Measurements from ENCODE around the gene LGMN.

The LGMN gene

DNA sequence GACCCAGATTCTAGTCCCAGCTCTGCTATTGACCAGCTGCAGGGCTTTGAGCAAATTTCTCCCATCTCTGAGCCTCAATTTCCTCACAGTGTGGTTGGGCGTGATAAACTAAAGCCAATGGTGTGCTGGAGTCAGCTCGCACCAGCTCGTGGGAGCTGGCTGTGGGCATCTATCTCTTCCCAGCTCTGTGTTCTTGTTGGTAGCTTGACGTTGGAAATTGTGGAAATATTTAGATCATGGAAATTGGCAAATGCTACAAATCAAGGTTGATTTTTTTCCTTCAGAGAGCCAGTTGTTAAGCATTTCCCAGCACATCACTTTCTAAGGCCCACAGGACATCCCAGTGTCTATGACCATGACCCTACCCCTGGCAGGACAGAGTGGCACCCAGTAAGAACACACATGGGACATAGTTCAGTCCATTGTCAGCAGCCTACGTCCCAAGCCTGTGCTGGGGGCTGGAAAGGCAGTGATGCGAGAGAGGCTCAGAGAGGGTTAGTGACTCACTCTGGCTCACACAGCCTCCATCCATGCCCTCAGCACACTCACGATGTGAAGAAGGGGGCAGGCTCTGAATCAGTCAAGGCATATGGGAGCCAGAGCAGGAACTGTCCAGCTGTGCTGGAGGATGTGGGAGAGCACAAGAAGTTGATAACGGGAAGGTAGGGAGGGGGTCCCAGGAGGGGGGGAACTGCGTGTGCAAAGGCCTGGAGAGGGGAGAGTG lies 77.6 kb downstream of the LGMN start:
- TF ChIP-seq, protein P1, sequence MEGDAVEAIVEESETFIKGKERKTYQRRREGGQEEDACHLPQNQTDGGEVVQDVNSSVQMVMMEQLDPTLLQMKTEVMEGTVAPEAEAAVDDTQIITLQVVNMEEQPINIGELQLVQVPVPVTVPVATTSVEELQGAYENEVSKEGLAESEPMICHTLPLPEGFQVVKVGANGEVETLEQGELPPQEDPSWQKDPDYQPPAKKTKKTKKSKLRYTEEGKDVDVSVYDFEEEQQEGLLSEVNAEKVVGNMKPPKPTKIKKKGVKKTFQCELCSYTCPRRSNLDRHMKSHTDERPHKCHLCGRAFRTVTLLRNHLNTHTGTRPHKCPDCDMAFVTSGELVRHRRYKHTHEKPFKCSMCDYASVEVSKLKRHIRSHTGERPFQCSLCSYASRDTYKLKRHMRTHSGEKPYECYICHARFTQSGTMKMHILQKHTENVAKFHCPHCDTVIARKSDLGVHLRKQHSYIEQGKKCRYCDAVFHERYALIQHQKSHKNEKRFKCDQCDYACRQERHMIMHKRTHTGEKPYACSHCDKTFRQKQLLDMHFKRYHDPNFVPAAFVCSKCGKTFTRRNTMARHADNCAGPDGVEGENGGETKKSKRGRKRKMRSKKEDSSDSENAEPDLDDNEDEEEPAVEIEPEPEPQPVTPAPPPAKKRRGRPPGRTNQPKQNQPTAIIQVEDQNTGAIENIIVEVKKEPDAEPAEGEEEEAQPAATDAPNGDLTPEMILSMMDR (IDR thresholded peaks at IDR 0.05; ENCODE audit: low read depth, low read length) = no peak
- DNase-seq (ENCODE audit: low read depth, low spot score) = peak; percentile 20
- H3K4me3 ChIP-seq (ENCODE audit: low read depth, low read length) = no peak overlapping the region
- in situ Hi-C loops (cut with HindIII; ENCODE audit: low sequenced_read_pairs) = no loop called here

DNA sequence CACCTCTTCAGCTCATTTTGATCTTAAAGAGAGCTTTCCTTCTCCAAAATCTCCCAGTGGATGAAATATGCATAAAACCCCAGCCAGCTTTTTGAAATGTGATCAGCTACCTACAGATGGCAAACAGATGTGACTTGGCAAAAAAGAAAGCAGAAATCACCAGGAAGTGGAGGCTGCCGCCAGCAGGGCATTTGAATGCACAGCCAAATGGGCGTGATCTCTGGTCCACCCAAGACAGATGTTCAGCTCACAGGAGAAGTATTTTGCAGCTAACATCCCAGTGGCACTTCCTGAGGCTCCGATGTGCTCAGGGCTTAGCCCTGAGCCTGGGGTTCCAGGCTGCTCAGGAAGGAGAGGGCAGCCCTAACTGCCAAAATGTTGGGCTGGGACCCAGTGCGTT lies 78.3 kb downstream of the LGMN start:
- TF ChIP-seq, protein P1 (IDR thresholded peaks at IDR 0.05; ENCODE audit: low read depth, low read length) = peak; percentile 37
- H3K4me3 ChIP-seq (ENCODE audit: low read depth, low read length) = no peak overlapping the region
- in situ Hi-C loops (cut with HindIII; ENCODE audit: low sequenced_read_pairs) = no loop called here
- peak; percentile 63 for DNase-seq (ENCODE audit: low read depth, low spot score)

GRCh38 chr14:92668276-92668973 lies 80.0 kb downstream of the LGMN start:
- DNase-seq (ENCODE audit: low read depth, low spot score) = no peak

DNA sequence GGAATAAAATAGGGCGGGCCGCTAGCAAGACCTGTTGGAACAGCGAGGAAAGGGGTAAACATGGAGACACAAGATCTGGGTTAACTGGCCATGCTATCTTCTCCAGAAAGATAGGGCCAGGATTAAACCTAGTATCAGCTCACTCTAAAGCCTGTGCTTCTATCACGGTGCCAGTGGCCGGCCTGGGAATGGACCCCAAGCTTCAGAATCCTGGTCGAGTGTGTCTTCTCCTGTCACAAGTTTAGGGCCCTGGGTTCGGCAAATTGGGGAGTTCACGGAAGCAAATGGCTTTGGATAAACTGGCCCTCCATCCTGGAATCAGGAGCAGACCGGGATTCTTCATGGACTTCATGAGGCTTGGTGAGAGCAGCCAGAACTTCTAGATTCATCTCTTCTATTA lies 82.2 kb downstream of the LGMN start:
- in situ Hi-C loops (cut with HindIII; ENCODE audit: low sequenced_read_pairs) = no loop called here
- TF ChIP-seq, protein P1 (IDR thresholded peaks at IDR 0.05; ENCODE audit: low read depth, low read length) = no peak
- no peak overlapping the region for H3K4me3 ChIP-seq (ENCODE audit: low read depth, low read length)
- DNase-seq (ENCODE audit: low read depth, low spot score) = no peak

More at GRCh38 chr14:92668276-92668973, 80.0 kb downstream of the LGMN start:
- H3K4me3 ChIP-seq (ENCODE audit: low read depth, low read length) = no peak overlapping the region
- TF ChIP-seq, protein P1 (IDR thresholded peaks at IDR 0.05; ENCODE audit: low read depth, low read length) = no peak
- in situ Hi-C loops (cut with HindIII; ENCODE audit: low sequenced_read_pairs) = no loop called here

- in situ Hi-C loops (cut with HindIII; ENCODE audit: low sequenced_read_pairs) = no loop called here
- no peak for DNase-seq (ENCODE audit: low read depth, low spot score)
- no peak overlapping the region for H3K4me3 ChIP-seq (ENCODE audit: low read depth, low read length)
- TF ChIP-seq, protein P1 (IDR thresholded peaks at IDR 0.05; ENCODE audit: low read depth, low read length) = no peak
Measured at GRCh38 chr14:92665661-92666110, 82.7 kb downstream of the LGMN start.

DNA sequence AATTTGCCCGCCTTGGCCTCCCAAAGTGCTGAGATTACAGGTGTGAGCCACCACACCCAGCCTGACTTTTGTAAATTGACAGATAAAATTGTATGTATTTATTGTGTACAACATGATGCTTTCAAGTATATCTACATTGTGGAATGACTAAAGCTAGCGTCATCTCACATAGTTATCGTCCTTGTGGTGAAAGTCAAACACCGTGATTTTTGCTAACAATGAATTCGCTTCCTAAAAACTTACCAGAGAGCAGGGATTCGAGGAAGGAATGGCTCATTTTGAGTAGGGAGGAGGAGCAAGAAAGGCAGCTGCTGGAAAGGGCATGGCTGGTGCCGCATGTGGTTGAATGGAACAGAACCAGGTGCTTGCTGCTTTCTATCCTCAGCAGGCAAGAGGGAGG lies 85.4 kb downstream of the LGMN start:
- no peak overlapping the region for H3K4me3 ChIP-seq (ENCODE audit: low read depth, low read length)
- TF ChIP-seq, protein P1 (IDR thresholded peaks at IDR 0.05; ENCODE audit: low read depth, low read length) = no peak
- DNase-seq (ENCODE audit: low read depth, low spot score) = peak; percentile 45
- in situ Hi-C loops (cut with HindIII; ENCODE audit: low sequenced_read_pairs) = no loop called here

Data from astrocyte of the spinal cord (primary cell).